ENCODE results near the gene OR4D11.

DNA sequence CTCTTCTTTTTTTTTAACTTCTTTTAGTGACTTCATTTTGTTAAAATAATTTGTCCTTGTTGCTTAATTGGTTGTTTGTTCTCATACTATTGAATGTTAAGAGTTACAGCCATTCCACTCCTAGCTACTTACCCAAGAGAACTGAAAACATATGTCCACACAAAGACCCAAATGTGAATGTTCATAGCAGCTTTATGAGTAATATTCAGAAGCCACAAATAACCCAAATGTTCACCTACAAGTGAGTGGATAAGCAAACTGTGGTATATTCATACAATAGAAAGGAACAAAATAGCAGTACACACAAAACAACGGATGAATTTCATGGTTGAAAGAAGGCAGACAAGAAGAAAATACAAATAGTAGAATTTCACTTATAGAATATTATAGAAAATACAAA, 1.4 kb upstream of the OR4D11 start:
- no peak for TF ChIP-seq ZFP3 (CRISPR knock-in tag; IDR thresholded peaks at IDR 0.05)
- TF ChIP-seq CSDC2 (CRISPR knock-in tag; IDR thresholded peaks at IDR 0.05) = no peak
- TF ChIP-seq, protein P1, sequence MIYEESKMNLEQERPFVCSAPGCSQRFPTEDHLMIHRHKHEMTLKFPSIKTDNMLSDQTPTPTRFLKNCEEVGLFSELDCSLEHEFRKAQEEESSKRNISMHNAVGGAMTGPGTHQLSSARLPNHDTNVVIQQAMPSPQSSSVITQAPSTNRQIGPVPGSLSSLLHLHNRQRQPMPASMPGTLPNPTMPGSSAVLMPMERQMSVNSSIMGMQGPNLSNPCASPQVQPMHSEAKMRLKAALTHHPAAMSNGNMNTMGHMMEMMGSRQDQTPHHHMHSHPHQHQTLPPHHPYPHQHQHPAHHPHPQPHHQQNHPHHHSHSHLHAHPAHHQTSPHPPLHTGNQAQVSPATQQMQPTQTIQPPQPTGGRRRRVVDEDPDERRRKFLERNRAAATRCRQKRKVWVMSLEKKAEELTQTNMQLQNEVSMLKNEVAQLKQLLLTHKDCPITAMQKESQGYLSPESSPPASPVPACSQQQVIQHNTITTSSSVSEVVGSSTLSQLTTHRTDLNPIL (CRISPR knock-in tag; IDR thresholded peaks at IDR 0.05; ENCODE audit: low read depth) = no peak
